H1 (cell line): ENCODE data around the gene OBSCN. TPM values are rescaled to one million over a fixed set of nuclear protein-coding genes. Genes with fewer than 3 reads are reported as not detected.

Source experiments
- CHD7 ChIP-seq: fragments of 300-600 bp; sonication (generic); IDR thresholded peaks from 2 replicates; pipeline ENCODE4 v1.7.1; 2012; ENCODE audit warnings: low read length, moderate library complexity, mild to moderate bottlenecking, inconsistent platforms; ENCODE audit not compliant: insufficient replicate concordance
- EZH2 ChIP-seq: fragments of 200-600 bp; sonication (generic); IDR thresholded peaks from 2 replicates; pipeline ENCODE4 v1.7.1; 2012; ENCODE audit warnings: low read depth, mild to moderate bottlenecking, moderate library complexity, low read length, inconsistent platforms; ENCODE audit not compliant: severe bottlenecking
- HDAC2 ChIP-seq, 2 experiments: fragments of 300-600 bp in 1 of 2; sonication (generic) in 1 of 2; IDR thresholded peaks; 2 replicates each; pipeline ENCODE4 v1.6.1; 2011 to 2012; ENCODE audit warnings: low read depth in 2 of 2, low read length in 2 of 2, mild to moderate bottlenecking in 2 of 2, moderate library complexity in 2 of 2, borderline replicate concordance in 1 of 2, inconsistent platforms in 1 of 2
- polyA plus RNA-seq, 7 experiments: library from polyadenylated mRNA; depleted of rRNA in 3 of 7; stranded (reverse) in 5 of 7; unstranded in 2 of 7; fragments of >200 nt in 5 of 7; fragments of 200-250 nt in 2 of 7; gene quantifications; 1 replicate in 5 of 7; 2 replicates in 1 of 7; 4 replicates in 1 of 7; pipeline versions ENCODE4 v1.2.1 to v1.2.3, GENCODE V29; 2011 to 2013; ENCODE audit warnings: missing spikeins in 2 of 7, mixed read lengths in 2 of 7
- total RNA-seq: library from RNA; stranded (reverse); fragmentation: NEBNext Ultra II Directional; extraction: Animal tissue kit (Norgen Biotek cat#: 25700); gene quantifications from 2 replicates; pipeline ENCODE4 v1.2.1, GENCODE V29; 2021

OBSCN gene
- total and polyA plus RNA-seq, 2 of the 8 experiments (the other 6 are each of a cell fraction or from before 2014, with no cell fraction given): 7.5 to 28.4 TPM

DNA sequence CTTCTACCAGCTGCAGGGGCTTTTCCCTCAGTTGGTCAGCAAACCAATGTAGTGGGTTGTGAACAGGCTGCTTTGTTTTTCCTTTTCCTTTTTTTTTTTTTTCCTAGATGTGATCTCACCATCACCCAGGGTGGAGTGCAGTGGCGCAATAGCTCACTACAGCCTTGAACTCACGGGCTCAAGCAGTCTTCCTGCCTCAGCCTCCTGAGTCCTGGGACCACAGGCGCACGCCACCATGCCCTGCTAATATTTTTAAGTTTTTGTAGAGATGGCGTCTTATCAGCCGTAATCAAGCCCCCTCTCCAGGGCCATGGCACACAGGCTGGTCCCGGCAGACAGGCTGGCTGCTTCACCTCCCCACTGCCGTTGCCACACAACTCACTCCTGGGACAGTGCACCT lies 202.2 kb downstream of the OBSCN start (continued):
- TF ChIP-seq CHD7 (no peak), HDAC2 (IDR thresholded peaks at IDR 0.05; ENCODE audit: borderline replicate concordance in 1 of 2, low read depth in 2 of 2, low read length in 2 of 2) (no peak), EZH2 (no peak)
